Keratinocyte (primary cell): ENCODE results near the gene GEN1. TPM values are rescaled to one million over a fixed set of nuclear protein-coding genes. Genes with fewer than 3 reads are reported as not detected.

Experiments
- DNase-seq: peaks from one replicate; pipeline ENCODE4 v3.0.0-alpha.2; 2011; ENCODE audit warnings: low read depth, missing footprints, low spot score
- FAIRE-seq: peaks from 2 replicates; lab custom pipeline; 2011; peaks lifted over from hg19 to GRCh38; lab: Jason Lieb, UNC
- H2AFZ ChIP-seq: 2 replicates; pipeline ENCODE4 v1.6.0; 2012; ENCODE audit warnings: low read length, control low read depth, inconsistent platforms; ENCODE audit not compliant: control insufficient read depth
- H3K27ac ChIP-seq: 2 replicates; pipeline ENCODE4 v1.5.1; 2011; ENCODE audit warnings: low read length; ENCODE audit not compliant: control insufficient read depth, insufficient read depth
- H3K27me3 ChIP-seq: 3 replicates; pipeline ENCODE4 v1.6.0; 2011; ENCODE audit warnings: low read length; ENCODE audit not compliant: control insufficient read depth, insufficient read depth; ENCODE audit errors: extremely low read depth
- H3K36me3 ChIP-seq, 2 experiments: 2 replicates in 1 of 2; 3 replicates in 1 of 2; pipeline ENCODE4 v1.5.1; 2011; ENCODE audit warnings: low read length in 2 of 2, mild to moderate bottlenecking in 1 of 2; ENCODE audit not compliant: control insufficient read depth in 2 of 2, insufficient read depth in 2 of 2; ENCODE audit errors: extremely low read depth in 1 of 2
- H3K4me1 ChIP-seq: 3 replicates; pipeline ENCODE4 v1.5.1; 2011; ENCODE audit warnings: low read length; ENCODE audit not compliant: control insufficient read depth, insufficient read depth; ENCODE audit errors: extremely low read depth
- H3K4me2 ChIP-seq: 3 replicates; pipeline ENCODE4 v1.6.0; 2011; ENCODE audit warnings: low read depth, low read length; ENCODE audit not compliant: control insufficient read depth, insufficient read depth; ENCODE audit errors: extremely low read depth
- H3K4me3 ChIP-seq, 3 experiments: fragments of 200-600 bp in 1 of 3; sonication (generic) in 1 of 3; 2 replicates in 2 of 3; 3 replicates in 1 of 3; pipeline ENCODE4 v1.5.1; 2011 to 2016; ENCODE audit warnings: low read length in 3 of 3, mild to moderate bottlenecking in 3 of 3, control low read depth in 2 of 3, inconsistent platforms in 1 of 3, low read depth in 1 of 3, mixed read lengths in 1 of 3, mixed run types in 1 of 3, moderate library complexity in 1 of 3; ENCODE audit not compliant: control insufficient read depth in 2 of 3, insufficient read depth in 2 of 3; ENCODE audit errors: extremely low read depth in 1 of 3
- H3K79me2 ChIP-seq: 2 replicates; pipeline ENCODE4 v1.6.0; 2012; ENCODE audit warnings: low read length; ENCODE audit not compliant: control insufficient read depth, insufficient read depth
- H3K9ac ChIP-seq: 3 replicates; pipeline ENCODE4 v1.6.0; 2011; ENCODE audit warnings: low read length; ENCODE audit not compliant: control insufficient read depth, insufficient read depth; ENCODE audit errors: extremely low read depth
- H3K9me1 ChIP-seq: 3 replicates; pipeline ENCODE4 v1.6.0; 2011; ENCODE audit warnings: low read length; ENCODE audit not compliant: control insufficient read depth, insufficient read depth; ENCODE audit errors: extremely low read depth
- H3K9me3 ChIP-seq: 2 replicates; pipeline ENCODE4 v1.5.1; 2012; ENCODE audit warnings: low read depth, low read length; ENCODE audit not compliant: control insufficient read depth
- H4K20me1 ChIP-seq: 3 replicates; pipeline ENCODE4 v1.6.0; 2011; ENCODE audit warnings: low read length; ENCODE audit not compliant: control insufficient read depth, insufficient read depth; ENCODE audit errors: extremely low read depth
- EZH2 ChIP-seq: IDR thresholded peaks from one replicate; pipeline ENCODE4 v1.6.1; 2012; ENCODE audit warnings: inconsistent platforms, mild to moderate bottlenecking, low read length, moderate library complexity
- dilution Hi-C: fragments of 300-500 bp; cut with MboI; formaldehyde crosslinking; loops from one replicate; pipeline ENCODE4 v1.7.0; 2020; ENCODE audit warnings: low sequenced_read_pairs; ENCODE audit not compliant: extremely low pct_ligation_motif_present
- polyA minus RNA-seq, 3 experiments: library from RNA; depleted of rRNA, polyadenylated mRNA; stranded (reverse); fragments of >200 nt; gene quantifications; 1 replicate in 1 of 3; 2 replicates in 1 of 3; 3 replicates in 1 of 3; pipeline ENCODE4 v1.2.3, GENCODE V29; 2011
- polyA plus RNA-seq, 5 experiments: library from polyadenylated mRNA; depleted of rRNA in 3 of 5; stranded (reverse) in 3 of 5; stranded (forward) in 1 of 5; unstranded in 1 of 5; fragments of >200 nt; gene quantifications; 1 replicate in 1 of 5; 2 replicates in 3 of 5; 3 replicates in 1 of 5; pipeline versions ENCODE4 v1.2.1 to v1.2.3, GENCODE V29; 2011 to 2012; ENCODE audit warnings: missing spikeins in 2 of 5, low read depth in 1 of 5, low replicate concordance in 1 of 5
- TF ChIP-seq, protein P1 (sequence below), 3 experiments: IDR thresholded peaks in 1 of 3; conservative IDR thresholded peaks in 1 of 3; optimal IDR thresholded peaks in 1 of 3; 2 replicates in 2 of 3; 3 replicates in 1 of 3; pipeline versions ENCODE3 to v1.5.1; 2011; ENCODE audit warnings: low read length in 3 of 3, mild to moderate bottlenecking in 3 of 3, moderate library complexity in 2 of 3, control low read depth in 1 of 3, inconsistent platforms in 1 of 3; ENCODE audit not compliant: insufficient read depth in 2 of 3; ENCODE audit errors: extremely low read depth in 1 of 3

GEN1 gene, protein sequence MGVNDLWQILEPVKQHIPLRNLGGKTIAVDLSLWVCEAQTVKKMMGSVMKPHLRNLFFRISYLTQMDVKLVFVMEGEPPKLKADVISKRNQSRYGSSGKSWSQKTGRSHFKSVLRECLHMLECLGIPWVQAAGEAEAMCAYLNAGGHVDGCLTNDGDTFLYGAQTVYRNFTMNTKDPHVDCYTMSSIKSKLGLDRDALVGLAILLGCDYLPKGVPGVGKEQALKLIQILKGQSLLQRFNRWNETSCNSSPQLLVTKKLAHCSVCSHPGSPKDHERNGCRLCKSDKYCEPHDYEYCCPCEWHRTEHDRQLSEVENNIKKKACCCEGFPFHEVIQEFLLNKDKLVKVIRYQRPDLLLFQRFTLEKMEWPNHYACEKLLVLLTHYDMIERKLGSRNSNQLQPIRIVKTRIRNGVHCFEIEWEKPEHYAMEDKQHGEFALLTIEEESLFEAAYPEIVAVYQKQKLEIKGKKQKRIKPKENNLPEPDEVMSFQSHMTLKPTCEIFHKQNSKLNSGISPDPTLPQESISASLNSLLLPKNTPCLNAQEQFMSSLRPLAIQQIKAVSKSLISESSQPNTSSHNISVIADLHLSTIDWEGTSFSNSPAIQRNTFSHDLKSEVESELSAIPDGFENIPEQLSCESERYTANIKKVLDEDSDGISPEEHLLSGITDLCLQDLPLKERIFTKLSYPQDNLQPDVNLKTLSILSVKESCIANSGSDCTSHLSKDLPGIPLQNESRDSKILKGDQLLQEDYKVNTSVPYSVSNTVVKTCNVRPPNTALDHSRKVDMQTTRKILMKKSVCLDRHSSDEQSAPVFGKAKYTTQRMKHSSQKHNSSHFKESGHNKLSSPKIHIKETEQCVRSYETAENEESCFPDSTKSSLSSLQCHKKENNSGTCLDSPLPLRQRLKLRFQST
- polyA plus RNA-seq: 8.7 to 17.2 TPM (median 9.9 TPM) in 3 replicates
- polyA plus RNA-seq (2011; ENCODE audit: low read depth): 2.4 TPM
- polyA plus RNA-seq (2011; cell fraction: cytosol; rRNA removed): 2.0 and 6.4 TPM in 2 replicates
- 26.4 and 30.4 TPM in 2 replicates for polyA plus RNA-seq (2011; cell fraction: nucleus; rRNA removed)
- polyA plus RNA-seq (2012; ENCODE audit: low replicate concordance): 1.6 and 6.2 TPM in 2 replicates
- 11.0 to 26.4 TPM (median 12.9 TPM) in 3 replicates for polyA minus RNA-seq
- 2.3 TPM for polyA minus RNA-seq (2011; cell fraction: cytosol; rRNA and poly(A)+ RNA removed)
- 21.8 and 26.5 TPM in 2 replicates for polyA minus RNA-seq (2011; cell fraction: nucleus; rRNA and poly(A)+ RNA removed)

DNA sequence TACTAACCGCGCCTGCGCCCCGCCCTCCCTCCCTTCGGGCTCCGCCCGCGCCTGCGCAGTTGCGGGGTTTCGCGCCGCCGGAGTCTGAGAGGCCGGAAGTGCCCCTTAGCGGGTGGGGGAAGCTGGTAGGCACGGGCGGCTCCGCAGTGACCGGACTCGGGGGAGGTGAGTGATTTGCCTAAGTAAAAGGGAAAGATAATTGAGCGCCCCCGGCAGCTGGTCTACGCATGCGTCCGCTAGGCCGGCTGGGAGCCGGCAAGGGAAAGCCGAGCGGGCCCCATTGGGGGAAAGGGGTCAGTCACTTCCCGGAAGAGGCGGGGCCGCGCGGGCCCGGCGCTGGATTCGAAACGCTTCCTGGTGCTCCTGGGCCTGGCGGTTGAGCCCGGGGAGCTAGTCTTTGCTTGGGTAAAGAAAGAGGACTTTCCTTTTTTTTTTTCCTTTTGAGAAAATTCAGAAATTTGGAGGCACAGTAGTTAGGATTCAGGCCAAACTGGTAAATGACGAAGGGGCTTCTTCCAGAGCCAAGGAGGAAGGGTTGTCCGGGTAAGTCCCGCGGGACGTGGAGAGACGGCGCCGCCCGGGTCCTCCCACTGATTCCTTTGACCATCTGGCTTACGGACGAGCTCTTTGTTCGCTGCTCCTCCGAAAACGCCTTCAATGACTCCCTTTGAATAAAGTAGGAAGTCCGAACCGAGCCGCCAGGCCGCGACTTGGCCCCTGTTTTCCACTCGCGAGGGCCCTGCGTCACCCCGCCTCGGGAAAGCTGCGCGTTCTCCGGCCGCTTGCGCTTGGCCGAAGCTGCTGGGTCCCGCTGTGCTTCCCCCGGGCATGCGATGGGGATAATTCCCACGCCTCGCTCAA lies at the start of gene GEN1, which contains the start of gene SMC6:
GEN1 (plus strand) TSS at position 336 of the 861 bp plus-strand sequence. CDS start 5,806 bp downstream, outside the sequence.
SMC6 (minus strand) TSS at position 8 of the 861 bp plus-strand sequence. CDS start 7,864 bp downstream, outside the sequence.
- H3K36me3 ChIP-seq: no peaks in the 10 kb centered on the region
- no peaks in the 10 kb centered on the region for H3K9me1 ChIP-seq
- peaks cover 86% of the 10 kb centered on the region for H3K79me2 ChIP-seq
- peak within 1 kb of the TSS; percentile 82 for H3K27ac ChIP-seq
- no peak for FAIRE-seq
- H3K9ac ChIP-seq: peak within 1 kb of the TSS; percentile 92
- H2AFZ ChIP-seq: peak within 1 kb of the TSS; percentile 87
- peak within 1 kb of the TSS; percentile 90 to 98 (median 96) for H3K4me3 ChIP-seq
- no peak for TF ChIP-seq EZH2
- TF ChIP-seq, protein P1, sequence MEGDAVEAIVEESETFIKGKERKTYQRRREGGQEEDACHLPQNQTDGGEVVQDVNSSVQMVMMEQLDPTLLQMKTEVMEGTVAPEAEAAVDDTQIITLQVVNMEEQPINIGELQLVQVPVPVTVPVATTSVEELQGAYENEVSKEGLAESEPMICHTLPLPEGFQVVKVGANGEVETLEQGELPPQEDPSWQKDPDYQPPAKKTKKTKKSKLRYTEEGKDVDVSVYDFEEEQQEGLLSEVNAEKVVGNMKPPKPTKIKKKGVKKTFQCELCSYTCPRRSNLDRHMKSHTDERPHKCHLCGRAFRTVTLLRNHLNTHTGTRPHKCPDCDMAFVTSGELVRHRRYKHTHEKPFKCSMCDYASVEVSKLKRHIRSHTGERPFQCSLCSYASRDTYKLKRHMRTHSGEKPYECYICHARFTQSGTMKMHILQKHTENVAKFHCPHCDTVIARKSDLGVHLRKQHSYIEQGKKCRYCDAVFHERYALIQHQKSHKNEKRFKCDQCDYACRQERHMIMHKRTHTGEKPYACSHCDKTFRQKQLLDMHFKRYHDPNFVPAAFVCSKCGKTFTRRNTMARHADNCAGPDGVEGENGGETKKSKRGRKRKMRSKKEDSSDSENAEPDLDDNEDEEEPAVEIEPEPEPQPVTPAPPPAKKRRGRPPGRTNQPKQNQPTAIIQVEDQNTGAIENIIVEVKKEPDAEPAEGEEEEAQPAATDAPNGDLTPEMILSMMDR (optimal IDR thresholded peaks at IDR 0.05 in 1 of 3, IDR thresholded peaks at IDR 0.05 in 1 of 3, conservative IDR thresholded peaks at IDR 0.05 in 1 of 3; ENCODE audit: extremely low read depth in 1 of 3, insufficient read depth in 2 of 3, low read length in 3 of 3): no peak
- H3K9me3 ChIP-seq: no peaks in the 10 kb centered on the region
- dilution Hi-C loops: no loop called here
- peak within 1 kb of the TSS; percentile 93 for H3K4me2 ChIP-seq
- H3K27me3 ChIP-seq: no peaks in the 10 kb centered on the region
- H4K20me1 ChIP-seq: no peaks in the 10 kb centered on the region
- peak; percentile 41 for DNase-seq
- H3K4me1 ChIP-seq: peaks cover 33% of the 10 kb centered on the region

DNA sequence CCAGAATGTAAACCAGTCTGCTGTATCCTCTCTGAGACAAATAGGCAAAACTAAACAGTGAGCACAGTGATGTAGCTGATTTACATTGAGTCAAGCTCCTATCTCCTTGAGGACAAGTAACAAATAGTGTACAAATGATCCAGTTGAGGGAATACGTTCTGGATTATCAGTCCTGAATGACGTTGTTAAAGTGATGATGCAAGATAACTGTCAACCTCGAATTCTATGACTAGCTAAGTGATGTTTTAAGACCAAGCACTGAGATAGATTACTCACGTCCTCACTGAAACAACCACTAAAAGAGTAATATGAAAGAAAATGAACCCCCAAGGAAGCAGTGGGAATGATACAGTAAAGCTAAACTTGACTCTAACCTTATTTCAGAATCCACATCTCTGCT lies 47.1 kb upstream of the GEN1 start:
- Histone ChIP-seq H3K4me3 (no peak overlapping the region), H3K27me3 (no peaks in the 10 kb centered on the region), H3K36me3 (peaks cover 7 to 16% of the 10 kb centered on the region in 2 experiments), H2AFZ (no peak overlapping the region), H3K79me2 (no peaks in the 10 kb centered on the region), H3K9ac (no peak overlapping the region), H3K9me1 (no peaks in the 10 kb centered on the region), H3K27ac (no peak overlapping the region), H4K20me1 (no peaks in the 10 kb centered on the region), H3K4me2 (no peak overlapping the region), H3K9me3 (no peaks in the 10 kb centered on the region), H3K4me1 (no peaks in the 10 kb centered on the region)
- TF ChIP-seq, protein P1 (optimal IDR thresholded peaks at IDR 0.05 in 1 of 3, IDR thresholded peaks at IDR 0.05 in 1 of 3, conservative IDR thresholded peaks at IDR 0.05 in 1 of 3; ENCODE audit: extremely low read depth in 1 of 3, insufficient read depth in 2 of 3, low read length in 3 of 3): no peak
- TF ChIP-seq EZH2: no peak
- DNase-seq (no peak), FAIRE-seq (no peak)
- dilution Hi-C loops: no loop called here
